Kidney epithelial cell (primary cell): ENCODE measurements around the gene USP32. TPM values are rescaled to one million over a fixed set of nuclear protein-coding genes. Genes with fewer than 3 reads are reported as not detected.

ENCODE experiments used
- DNase-seq: peaks from one replicate; pipeline ENCODE4 v3.0.0-alpha.2; 2010; ENCODE audit warnings: low read depth
- H3K27me3 ChIP-seq: 2 replicates; pipeline ENCODE4 v1.6.0; 2011; ENCODE audit warnings: low read length; ENCODE audit not compliant: control insufficient read depth, insufficient read depth
- H3K36me3 ChIP-seq: 2 replicates; pipeline ENCODE4 v1.5.1; 2011; ENCODE audit warnings: low read length; ENCODE audit not compliant: control insufficient read depth, insufficient read depth
- H3K4me3 ChIP-seq: 2 replicates; pipeline ENCODE4 v1.5.1; 2011; ENCODE audit warnings: low read depth, mild to moderate bottlenecking, control low read depth, low read length
- total RNA-seq: library from RNA; depleted of rRNA; stranded (reverse); fragments of >200 nt; gene quantifications from 2 replicates; pipeline ENCODE4 v1.2.3, GENCODE V29; 2015
- TF ChIP-seq, protein P1 (sequence below): IDR thresholded peaks from 2 replicates; pipeline ENCODE4 v1.5.1; 2011; ENCODE audit warnings: mild to moderate bottlenecking, moderate library complexity, low read length, control low read depth, inconsistent platforms; ENCODE audit not compliant: insufficient read depth, poor library complexity, severe bottlenecking

Gene USP32
- total RNA-seq, 1 donor from 2014 or later, result 37.2 TPM

DNA sequence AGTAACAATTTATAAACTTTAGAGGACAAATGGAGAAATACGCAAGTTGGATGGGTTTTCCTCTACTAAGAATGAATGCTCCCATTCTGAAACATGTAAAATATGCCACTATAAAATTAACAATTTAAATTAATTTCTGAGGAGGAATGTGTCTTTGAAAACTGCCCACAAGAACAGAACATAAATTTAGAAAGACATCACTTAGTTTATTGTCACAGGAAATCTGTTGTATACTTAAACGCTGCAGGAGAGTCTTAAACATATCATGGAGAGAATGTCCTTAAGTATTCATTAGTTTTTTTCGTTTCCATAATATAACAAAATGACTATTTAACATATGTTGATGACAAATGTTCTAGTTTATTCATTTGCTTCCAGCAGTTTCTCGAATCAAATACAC is 29.6 kb downstream of the USP32 start:
- H3K36me3 ChIP-seq, result no peaks in the 10 kb centered on the region
- no peaks in the 10 kb centered on the region for H3K27me3 ChIP-seq
- TF ChIP-seq, protein P1, sequence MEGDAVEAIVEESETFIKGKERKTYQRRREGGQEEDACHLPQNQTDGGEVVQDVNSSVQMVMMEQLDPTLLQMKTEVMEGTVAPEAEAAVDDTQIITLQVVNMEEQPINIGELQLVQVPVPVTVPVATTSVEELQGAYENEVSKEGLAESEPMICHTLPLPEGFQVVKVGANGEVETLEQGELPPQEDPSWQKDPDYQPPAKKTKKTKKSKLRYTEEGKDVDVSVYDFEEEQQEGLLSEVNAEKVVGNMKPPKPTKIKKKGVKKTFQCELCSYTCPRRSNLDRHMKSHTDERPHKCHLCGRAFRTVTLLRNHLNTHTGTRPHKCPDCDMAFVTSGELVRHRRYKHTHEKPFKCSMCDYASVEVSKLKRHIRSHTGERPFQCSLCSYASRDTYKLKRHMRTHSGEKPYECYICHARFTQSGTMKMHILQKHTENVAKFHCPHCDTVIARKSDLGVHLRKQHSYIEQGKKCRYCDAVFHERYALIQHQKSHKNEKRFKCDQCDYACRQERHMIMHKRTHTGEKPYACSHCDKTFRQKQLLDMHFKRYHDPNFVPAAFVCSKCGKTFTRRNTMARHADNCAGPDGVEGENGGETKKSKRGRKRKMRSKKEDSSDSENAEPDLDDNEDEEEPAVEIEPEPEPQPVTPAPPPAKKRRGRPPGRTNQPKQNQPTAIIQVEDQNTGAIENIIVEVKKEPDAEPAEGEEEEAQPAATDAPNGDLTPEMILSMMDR, result no peak
- DNase-seq, result no peak
- no peak overlapping the region for H3K4me3 ChIP-seq

DNA sequence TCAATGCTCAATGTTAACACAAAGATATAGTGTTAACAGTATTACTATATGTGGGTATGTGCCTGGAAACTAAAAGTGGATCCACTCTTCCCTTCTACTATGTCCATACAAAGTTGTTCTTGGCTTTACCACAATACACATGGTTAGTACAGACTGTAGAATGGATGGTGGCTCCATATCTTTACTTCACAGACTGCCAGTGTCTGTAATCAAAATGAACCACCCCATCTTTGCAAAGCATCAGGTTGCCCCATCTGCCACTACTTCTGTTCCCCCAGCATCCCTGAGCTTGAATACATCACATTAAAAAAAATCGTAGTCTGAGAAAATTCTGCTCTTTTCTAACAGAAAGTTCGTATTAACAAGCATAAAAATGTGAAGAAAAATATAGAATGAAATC is 30.0 kb downstream of the USP32 start:
- DNase-seq, result no peak
- Histone ChIP-seq H3K36me3 (no peaks in the 10 kb centered on the region), H3K4me3 (no peak overlapping the region), H3K27me3 (no peaks in the 10 kb centered on the region)
- TF ChIP-seq, protein P1, result no peak

DNA sequence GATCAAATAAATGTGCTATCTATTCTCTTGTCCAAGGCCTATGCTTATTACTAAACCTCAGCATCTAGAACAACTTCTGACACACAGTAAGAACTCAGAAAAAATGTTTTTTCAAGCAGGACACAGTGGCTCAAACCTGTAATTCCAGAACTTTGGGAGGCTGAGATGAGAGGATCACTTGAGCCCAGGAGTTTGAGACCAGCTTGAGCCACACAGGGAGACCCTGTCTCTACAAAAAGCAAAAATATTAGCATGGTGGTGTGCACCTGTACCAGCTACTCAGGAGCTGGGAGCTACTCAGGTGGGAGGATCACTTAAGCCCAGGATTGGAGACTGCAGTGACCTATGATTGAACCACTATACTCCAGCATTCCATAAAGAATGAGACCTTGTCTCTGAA is 32.5 kb downstream of the USP32 start:
- H3K27me3 ChIP-seq, result no peaks in the 10 kb centered on the region
- DNase-seq, result no peak
- H3K4me3 ChIP-seq, result no peak overlapping the region
- H3K36me3 ChIP-seq, result no peaks in the 10 kb centered on the region
- TF ChIP-seq, protein P1, result no peak

DNA sequence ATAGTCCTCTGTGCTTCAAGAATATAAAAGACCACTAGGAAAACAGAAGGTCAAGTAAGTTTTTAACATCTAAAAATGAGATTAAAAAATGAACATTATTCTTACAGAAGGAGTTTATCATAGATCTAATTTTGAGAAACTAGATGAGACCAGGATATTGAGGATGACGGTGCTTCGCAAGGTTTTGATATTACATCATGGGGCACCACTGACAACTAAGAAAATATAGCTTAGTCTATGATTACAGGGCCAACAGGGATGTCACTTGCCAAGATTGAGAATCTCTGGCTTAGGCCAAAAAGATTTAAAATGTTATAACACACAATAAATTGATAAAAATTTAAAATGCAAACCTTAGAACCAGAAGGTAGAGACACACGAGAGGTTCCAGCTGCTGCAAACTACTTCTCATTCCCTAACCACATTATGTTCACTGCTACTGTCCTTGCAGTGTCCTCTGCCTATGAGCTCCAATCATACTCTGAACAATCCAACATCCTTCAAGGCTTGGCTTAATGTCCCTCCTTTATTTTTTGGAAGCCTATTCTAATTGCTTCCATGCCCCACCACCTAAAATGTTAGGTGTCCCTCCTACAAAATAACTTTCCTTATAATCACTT is 33.2 kb downstream of the USP32 start:
- TF ChIP-seq, protein P1, result no peak

DNA sequence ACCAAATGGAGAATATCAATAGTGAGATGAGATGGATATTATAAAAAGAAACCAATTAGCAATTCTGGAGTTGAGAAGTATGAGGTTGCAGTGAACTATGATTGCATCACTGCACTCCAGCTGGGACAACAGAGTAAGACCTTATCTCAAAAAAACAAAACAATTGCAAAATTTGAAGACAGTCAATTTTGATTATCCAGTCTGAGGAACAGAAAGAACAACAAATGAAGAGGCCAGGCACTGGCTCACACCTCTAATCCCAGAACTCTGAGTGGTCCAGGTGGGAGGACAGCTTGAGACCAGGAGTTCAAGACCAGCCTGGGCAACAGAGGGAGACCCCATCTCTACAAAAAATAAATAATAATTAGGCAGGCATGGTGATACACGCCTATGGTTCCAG is 35.0 kb downstream of the USP32 start:
- H3K27me3 ChIP-seq, result no peaks in the 10 kb centered on the region
- no peak overlapping the region for H3K4me3 ChIP-seq
- TF ChIP-seq, protein P1, result no peak
- DNase-seq, result no peak
- H3K36me3 ChIP-seq, result no peaks in the 10 kb centered on the region

More for the DNA sequence above, 33.2 kb downstream of the USP32 start:
- Histone ChIP-seq H3K4me3 (no peak overlapping the region), H3K36me3 (no peaks in the 10 kb centered on the region), H3K27me3 (no peaks in the 10 kb centered on the region)
- DNase-seq, result no peak
